Measurements from ENCODE around the gene RNASEH1. TPM values are rescaled to one million over a fixed set of nuclear protein-coding genes. Genes with fewer than 3 reads are reported as not detected.
"Not testable (repeated sequence)": the region's sequence is repeated elsewhere in the genome, so short reads cannot be mapped to it uniquely, and the experiment has no call there.

Gene RNASEH1
- total and polyA plus RNA-seq, 2 of the 4 experiments (the other 2 are of a cell fraction) = 23.5 to 23.7 TPM

- H3K9me3 ChIP-seq (ENCODE audit: control insufficient read depth, insufficient read depth, low read length); H2BK5ac ChIP-seq (ENCODE audit: low read depth, low read length, poor library complexity, severe bottlenecking); intact Hi-C loops (cut with micrococcal nuclease); CTCF ChIA-PET; H3K27ac ChIP-seq (ENCODE audit: insufficient read depth, low read length); H2BK120ac ChIP-seq (ENCODE audit: low read depth, low read length); dilution Hi-C loops (cut with HindIII; ENCODE audit: low sequenced_read_pairs, unreplicated experiment); H3K4me1 ChIP-seq (ENCODE audit: control insufficient read depth, insufficient read depth, low read length); H2AK5ac ChIP-seq (ENCODE audit: low read depth, low read length); H3K18ac ChIP-seq (ENCODE audit: low read depth, low read length); H4K20me1 ChIP-seq (ENCODE audit: insufficient read depth, low read length); H2BK20ac ChIP-seq (ENCODE audit: low read depth, low read length); H3K23ac ChIP-seq (ENCODE audit: low read depth, low read length); H3K14ac ChIP-seq (replicated peaks; ENCODE audit: low read depth, low read length); BruUV-seq (replicated peaks); H2AFZ ChIP-seq (replicated peaks; ENCODE audit: low read length, poor library complexity); H2AK9ac ChIP-seq (replicated peaks; ENCODE audit: low read depth, low read length, poor library complexity); POLR2A ChIA-PET (ENCODE audit: unreplicated experiment); H2BK15ac ChIP-seq (ENCODE audit: low read depth, low read length); H3K79me1 ChIP-seq (ENCODE audit: low read depth in 1 of 2, low read length in 2 of 2); H4K5ac ChIP-seq (ENCODE audit: low read depth, low read length); H3K56ac ChIP-seq (ENCODE audit: extremely low read depth, insufficient read depth, low read length); H4K91ac ChIP-seq (ENCODE audit: insufficient read depth, low read depth, low read length); H3K4ac ChIP-seq (ENCODE audit: low read depth, low read length); H3K27me3 ChIP-seq (ENCODE audit: control insufficient read depth, insufficient read depth, low read length); in situ Hi-C loops (cut with MboI; ENCODE audit: low sequenced_read_pairs); H4K8ac ChIP-seq (ENCODE audit: low read depth in 2 of 2, low read length in 2 of 2); DNase-seq; ATAC-seq (ENCODE audit: low read depth); H3K4me2 ChIP-seq (ENCODE audit: low read depth, low read length); H3K4me3 ChIP-seq (ENCODE audit: insufficient read depth, low read depth, low read length); H3K9ac ChIP-seq (ENCODE audit: low read depth, low read length): not testable (repeated sequence)
- peaks cover 11% of the 10 kb centered on the region; the same call in 1 of the 2 replicates for H3K9me1 ChIP-seq (ENCODE audit: insufficient read depth, low read length)
- 100% methylated on average over 1 of the region's 15 CpGs; no CpG with 5 or more reads in 1 of the 2 experiments for WGBS, 2 experiments (ENCODE audit: extremely low coverage in 2 of 2, insufficient read length in 1 of 2)
- H3K36me3 ChIP-seq (ENCODE audit: control insufficient read depth, insufficient read depth, low read length) = peaks cover 31% of the 10 kb centered on the region
Observed at GRCh38 chr2:3496708-3497080, 61.4 kb downstream of the RNASEH1 start.

Other genes with a start within 250 kb of the RNASEH1 start
- gene EIPR1, start 180.5 kb downstream of the RNASEH1 start, total RNA-seq (2012; rRNA removed) = 56.9 and 67.4 TPM in 2 replicates
- gene EIPR1, start 180.5 kb downstream of the RNASEH1 start, polyA plus RNA-seq (2012; rRNA removed) = 44.9 and 46.5 TPM in 2 replicates
- gene TRAPPC12, start 178.6 kb downstream of the RNASEH1 start, total RNA-seq (2012; rRNA removed) = 25.8 and 33.6 TPM in 2 replicates
- 69.9 and 70.2 TPM in 2 replicates for gene TRAPPC12, start 178.6 kb downstream of the RNASEH1 start, polyA plus RNA-seq (2012; rRNA removed)
- gene ADI1, start 38.8 kb downstream of the RNASEH1 start, total RNA-seq (2012; rRNA removed) = 43.2 and 49.7 TPM in 2 replicates
- gene ADI1, start 38.8 kb downstream of the RNASEH1 start, polyA plus RNA-seq (2012; rRNA removed) = 40.7 and 46.0 TPM in 2 replicates
- gene RPS7, start 16.9 kb upstream of the RNASEH1 start, total RNA-seq (2012; rRNA removed) = 3,111 and 3,387 TPM in 2 replicates
- 1,199 and 1,260 TPM in 2 replicates for gene RPS7, start 16.9 kb upstream of the RNASEH1 start, polyA plus RNA-seq (2012; rRNA removed)
- gene COLEC11, start 36.8 kb upstream of the RNASEH1 start, total RNA-seq (2012; rRNA removed) = under 0.01 and 0.28 TPM in 2 replicates
- gene COLEC11, start 36.8 kb upstream of the RNASEH1 start, polyA plus RNA-seq (2012; rRNA removed) = 0.24 and 0.55 TPM in 2 replicates
- not detected in 2 replicates for gene ALLC, start 99.9 kb upstream of the RNASEH1 start, total RNA-seq (2012; rRNA removed)
- gene ALLC, start 99.9 kb upstream of the RNASEH1 start, polyA plus RNA-seq (2012; rRNA removed) = not detected in 2 replicates
- not detected in 2 replicates for gene DCDC2C, start 145.2 kb upstream of the RNASEH1 start, total RNA-seq (2012; rRNA removed)
- not detected in 2 replicates for gene DCDC2C, start 145.2 kb upstream of the RNASEH1 start, polyA plus RNA-seq (2012; rRNA removed)